ENCODE results near the gene GRXCR2.
"Not testable (repeated sequence)": the region's sequence is repeated elsewhere in the genome, so short reads cannot be mapped to it uniquely, and the experiment has no call there.

GRXCR2 gene

GRCh38 chr5:145874765-145875164 is 2.0 kb upstream of the GRXCR2 start:
- no peak for DNase-seq (ENCODE audit: low spot score)

GRCh38 chr5:145872486-145872885 is 328 bp downstream of the GRXCR2 start:
- DNase-seq (ENCODE audit: low spot score), result no peak

- DNase-seq (ENCODE audit: low spot score), result no peak
Measured at GRCh38 chr5:145869753-145870152, 3.1 kb downstream of the GRXCR2 start.

- no peak for DNase-seq (ENCODE audit: low spot score)
Measured at GRCh38 chr5:145867806-145868205, 5.0 kb downstream of the GRXCR2 start.

- DNase-seq (ENCODE audit: low spot score), result not testable (repeated sequence)
Measured at GRCh38 chr5:145864432-145864831, 8.4 kb downstream of the GRXCR2 start.

- no peak for DNase-seq (ENCODE audit: low spot score)
Measured at GRCh38 chr5:145863003-145863402, 9.8 kb downstream of the GRXCR2 start.

GRCh38 chr5:145859897-145860296 is 12.9 kb downstream of the GRXCR2 start:
- DNase-seq (ENCODE audit: low spot score), result no peak

GRCh38 chr5:145859453-145859852 is 13.4 kb downstream of the GRXCR2 start:
- no peak for DNase-seq (ENCODE audit: low spot score)

GRCh38 chr5:145858959-145859358 is 13.9 kb downstream of the GRXCR2 start:
- no peak for DNase-seq (ENCODE audit: low spot score)

- DNase-seq (ENCODE audit: low spot score), result peak; percentile 53
Measured at GRCh38 chr5:145856285-145856818, 16.5 kb downstream of the GRXCR2 start.

- peak; percentile 96 for DNase-seq (ENCODE audit: low spot score)
Measured at GRCh38 chr5:145855763-145856267, 17.0 kb downstream of the GRXCR2 start.

GRCh38 chr5:145854651-145855258 is 18.1 kb downstream of the GRXCR2 start:
- peak; percentile 82 for DNase-seq (ENCODE audit: low spot score)

- DNase-seq (ENCODE audit: low spot score), result no peak
Measured at GRCh38 chr5:145853781-145854376, 18.9 kb downstream of the GRXCR2 start.

GRCh38 chr5:145852990-145853389 is 19.8 kb downstream of the GRXCR2 start:
- no peak for DNase-seq (ENCODE audit: low spot score)

- DNase-seq (ENCODE audit: low spot score), result peak; percentile 30
Measured at GRCh38 chr5:145848854-145849253, 24.0 kb downstream of the GRXCR2 start.

- DNase-seq (ENCODE audit: low spot score), result peak; percentile 39
Measured at GRCh38 chr5:145847499-145848497, 25.0 kb downstream of the GRXCR2 start.

GRCh38 chr5:145846081-145846480 is 26.7 kb downstream of the GRXCR2 start:
- no peak for DNase-seq (ENCODE audit: low spot score)

- DNase-seq (ENCODE audit: low spot score), result no peak
Measured at GRCh38 chr5:145841299-145841698, 31.5 kb downstream of the GRXCR2 start.

GRCh38 chr5:145840458-145841132 is 32.2 kb downstream of the GRXCR2 start:
- no peak for DNase-seq (ENCODE audit: low spot score)

GRCh38 chr5:145838276-145838675 is 34.5 kb downstream of the GRXCR2 start:
- DNase-seq (ENCODE audit: low spot score), result no peak

- DNase-seq (ENCODE audit: low spot score), result peak; percentile 16
Measured at GRCh38 chr5:145836241-145836640, 36.6 kb downstream of the GRXCR2 start.

GRCh38 chr5:145835848-145836239 is 37.0 kb downstream of the GRXCR2 start:
- no peak for DNase-seq (ENCODE audit: low spot score)

Data from SW480 (cell line).